ENCODE data around the gene LRP11. TPM values are rescaled to one million over a fixed set of nuclear protein-coding genes. Genes with fewer than 3 reads are reported as not detected.

LRP11 gene
- total RNA-seq, 4 donors from 2014 or later, result 18.7 to 55.4 (median 33.8) TPM

GRCh38 chr6:149896491-149896890, 32.3 kb upstream of the LRP11 start:
- TF ChIP-seq, protein P1, sequence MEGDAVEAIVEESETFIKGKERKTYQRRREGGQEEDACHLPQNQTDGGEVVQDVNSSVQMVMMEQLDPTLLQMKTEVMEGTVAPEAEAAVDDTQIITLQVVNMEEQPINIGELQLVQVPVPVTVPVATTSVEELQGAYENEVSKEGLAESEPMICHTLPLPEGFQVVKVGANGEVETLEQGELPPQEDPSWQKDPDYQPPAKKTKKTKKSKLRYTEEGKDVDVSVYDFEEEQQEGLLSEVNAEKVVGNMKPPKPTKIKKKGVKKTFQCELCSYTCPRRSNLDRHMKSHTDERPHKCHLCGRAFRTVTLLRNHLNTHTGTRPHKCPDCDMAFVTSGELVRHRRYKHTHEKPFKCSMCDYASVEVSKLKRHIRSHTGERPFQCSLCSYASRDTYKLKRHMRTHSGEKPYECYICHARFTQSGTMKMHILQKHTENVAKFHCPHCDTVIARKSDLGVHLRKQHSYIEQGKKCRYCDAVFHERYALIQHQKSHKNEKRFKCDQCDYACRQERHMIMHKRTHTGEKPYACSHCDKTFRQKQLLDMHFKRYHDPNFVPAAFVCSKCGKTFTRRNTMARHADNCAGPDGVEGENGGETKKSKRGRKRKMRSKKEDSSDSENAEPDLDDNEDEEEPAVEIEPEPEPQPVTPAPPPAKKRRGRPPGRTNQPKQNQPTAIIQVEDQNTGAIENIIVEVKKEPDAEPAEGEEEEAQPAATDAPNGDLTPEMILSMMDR (IDR thresholded peaks at IDR 0.05; ENCODE audit: low read depth), result no peak

DNA sequence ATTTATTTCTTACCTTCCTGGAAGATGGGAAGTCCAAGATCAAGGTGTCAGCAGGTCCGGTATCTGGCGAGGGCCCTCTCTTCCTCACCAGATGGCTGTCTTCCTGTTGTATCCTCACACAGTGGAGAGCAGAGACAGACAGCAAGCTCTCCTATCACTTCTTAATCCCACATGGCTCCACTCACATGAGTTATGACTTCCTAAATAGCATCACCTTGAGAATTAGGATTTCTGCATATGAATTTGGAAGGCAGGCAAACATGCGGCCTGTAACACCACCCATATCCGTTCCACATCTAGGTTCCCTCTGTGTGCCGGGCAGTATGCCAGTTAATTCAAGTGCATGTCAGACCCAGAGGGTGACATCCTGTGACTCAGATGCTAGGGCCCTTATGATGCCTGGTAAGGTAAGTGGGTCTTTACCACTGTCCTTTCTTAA, 31.7 kb upstream of the LRP11 start:
- TF ChIP-seq, protein P1 (IDR thresholded peaks at IDR 0.05; ENCODE audit: low read depth), result no peak

- TF ChIP-seq, protein P1 (IDR thresholded peaks at IDR 0.05; ENCODE audit: low read depth), result no peak
Observed at GRCh38 chr6:149895048-149895590, 31.0 kb upstream of the LRP11 start.

GRCh38 chr6:149891259-149891658, 27.1 kb upstream of the LRP11 start:
- TF ChIP-seq, protein P1 (IDR thresholded peaks at IDR 0.05; ENCODE audit: low read depth), result no peak

GRCh38 chr6:149890629-149891045, 26.5 kb upstream of the LRP11 start:
- TF ChIP-seq, protein P1 (IDR thresholded peaks at IDR 0.05; ENCODE audit: low read depth), result no peak

GRCh38 chr6:149889326-149889725, 25.2 kb upstream of the LRP11 start:
- TF ChIP-seq, protein P1 (IDR thresholded peaks at IDR 0.05; ENCODE audit: low read depth), result no peak

DNA sequence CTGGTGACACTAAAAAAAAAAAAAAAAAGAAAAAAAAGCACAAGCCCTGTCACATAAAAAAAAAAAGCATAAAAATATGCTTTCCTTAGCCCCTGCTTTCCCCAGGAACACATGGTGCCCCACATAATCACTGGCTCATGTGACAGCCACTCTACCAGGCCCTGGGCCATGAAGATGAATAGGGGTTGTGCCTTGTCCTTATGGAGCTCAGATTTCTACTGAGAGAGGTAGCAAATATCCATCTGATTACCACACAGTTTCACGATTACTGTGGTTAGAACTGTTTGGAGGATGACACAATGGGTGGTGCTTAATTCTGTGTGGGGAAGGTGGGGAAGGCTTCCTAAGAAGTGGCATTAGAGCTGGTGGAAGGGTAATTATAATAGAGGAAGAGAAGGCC, 24.5 kb upstream of the LRP11 start:
- TF ChIP-seq, protein P1 (IDR thresholded peaks at IDR 0.05; ENCODE audit: low read depth), result no peak
